ENCODE measurements around the gene OR52K1. TPM values are rescaled to one million over a fixed set of nuclear protein-coding genes. Genes with fewer than 3 reads are reported as not detected.

Gene OR52K1
- total and polyA plus RNA-seq, 4 donors: 0.12 TPM; not detected in 3

DNA sequence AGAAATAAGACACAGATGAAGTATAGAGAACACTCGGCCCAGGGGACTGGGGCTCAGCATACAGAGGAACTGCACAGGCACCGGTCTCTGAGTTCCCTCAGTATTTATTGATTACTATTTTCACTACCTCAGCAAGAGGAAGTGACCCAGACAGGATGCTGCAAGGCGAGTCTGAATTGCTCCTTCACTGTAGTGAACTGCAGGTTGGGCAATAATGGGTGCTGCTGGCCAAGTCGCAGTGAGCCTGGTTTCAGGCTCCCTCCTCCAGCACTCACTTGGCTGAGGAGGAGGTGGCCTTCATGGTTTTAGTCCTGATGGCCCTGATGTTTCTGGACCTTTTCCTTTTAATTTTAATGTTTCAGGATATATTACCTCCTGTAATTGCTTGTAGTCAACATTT lies 22.9 kb upstream of the OR52K1 start:
- DNase-seq (no peak), ATAC-seq (ENCODE audit: low FRiP score) (peak; percentile 48)
- H3K4me3 ChIP-seq (ENCODE audit: low read length in 2 of 2): no peak overlapping the region
- H3K36me3 ChIP-seq (ENCODE audit: control insufficient read depth in 1 of 2, insufficient read depth in 2 of 2, low read length in 1 of 2): no peaks in the 10 kb centered on the region
- H3K27ac ChIP-seq (ENCODE audit: low read depth in 1 of 2, low read length in 2 of 2): no peak overlapping the region
- peaks cover 0 to 1% of the 10 kb centered on the region in 2 donors for H3K27me3 ChIP-seq (ENCODE audit: control insufficient read depth in 1 of 2, insufficient read depth in 2 of 2, low read length in 1 of 2)
- intact Hi-C loops (cut with DNase I): no loop called here
- WGBS, 2 donors: 34 to 37% methylated on average over 4 of the region's 4 CpGs
- H3K9me3 ChIP-seq (ENCODE audit: control insufficient read depth, low read length): peaks cover 2% of the 10 kb centered on the region
- H3K4me1 ChIP-seq (ENCODE audit: control insufficient read depth in 1 of 2, insufficient read depth in 2 of 2, low read length in 2 of 2): no peaks in the 10 kb centered on the region

DNA sequence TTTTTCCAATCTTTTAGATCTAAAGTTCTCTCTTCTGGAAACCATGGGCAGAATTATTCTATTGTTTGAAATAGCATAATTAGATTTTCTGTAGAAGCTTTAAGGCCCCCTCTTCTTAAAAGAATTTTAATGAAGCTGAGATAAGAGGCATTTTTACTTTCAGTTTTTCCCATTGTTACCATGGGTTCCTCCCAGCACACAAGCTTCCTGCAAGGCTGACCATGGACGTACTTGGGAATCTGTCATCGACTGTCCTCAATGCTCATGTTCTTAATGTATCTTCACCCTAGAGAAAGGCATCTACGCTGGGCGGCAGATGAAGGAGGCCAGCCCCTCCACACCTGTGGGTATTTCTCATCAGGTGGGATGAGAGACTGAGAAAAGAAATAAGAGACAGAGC lies 22.3 kb upstream of the OR52K1 start:
- no peaks in the 10 kb centered on the region for H3K4me1 ChIP-seq (ENCODE audit: control insufficient read depth in 1 of 2, insufficient read depth in 2 of 2, low read length in 2 of 2)
- peaks cover 2% of the 10 kb centered on the region for H3K9me3 ChIP-seq (ENCODE audit: control insufficient read depth, low read length)
- DNase-seq (no peak), ATAC-seq (ENCODE audit: low FRiP score) (no peak)
- intact Hi-C loops (cut with DNase I): no loop called here
- no peak overlapping the region for H3K27ac ChIP-seq (ENCODE audit: low read depth in 1 of 2, low read length in 2 of 2)
- H3K36me3 ChIP-seq (ENCODE audit: control insufficient read depth in 1 of 2, insufficient read depth in 2 of 2, low read length in 1 of 2): no peaks in the 10 kb centered on the region
- no peak overlapping the region for H3K4me3 ChIP-seq (ENCODE audit: low read length in 2 of 2)
- 83 to 85% methylated on average over 4 of the region's 4 CpGs for WGBS, 2 donors
- H3K27me3 ChIP-seq (ENCODE audit: control insufficient read depth in 1 of 2, insufficient read depth in 2 of 2, low read length in 1 of 2): peaks cover 0 to 1% of the 10 kb centered on the region in 2 donors

DNA sequence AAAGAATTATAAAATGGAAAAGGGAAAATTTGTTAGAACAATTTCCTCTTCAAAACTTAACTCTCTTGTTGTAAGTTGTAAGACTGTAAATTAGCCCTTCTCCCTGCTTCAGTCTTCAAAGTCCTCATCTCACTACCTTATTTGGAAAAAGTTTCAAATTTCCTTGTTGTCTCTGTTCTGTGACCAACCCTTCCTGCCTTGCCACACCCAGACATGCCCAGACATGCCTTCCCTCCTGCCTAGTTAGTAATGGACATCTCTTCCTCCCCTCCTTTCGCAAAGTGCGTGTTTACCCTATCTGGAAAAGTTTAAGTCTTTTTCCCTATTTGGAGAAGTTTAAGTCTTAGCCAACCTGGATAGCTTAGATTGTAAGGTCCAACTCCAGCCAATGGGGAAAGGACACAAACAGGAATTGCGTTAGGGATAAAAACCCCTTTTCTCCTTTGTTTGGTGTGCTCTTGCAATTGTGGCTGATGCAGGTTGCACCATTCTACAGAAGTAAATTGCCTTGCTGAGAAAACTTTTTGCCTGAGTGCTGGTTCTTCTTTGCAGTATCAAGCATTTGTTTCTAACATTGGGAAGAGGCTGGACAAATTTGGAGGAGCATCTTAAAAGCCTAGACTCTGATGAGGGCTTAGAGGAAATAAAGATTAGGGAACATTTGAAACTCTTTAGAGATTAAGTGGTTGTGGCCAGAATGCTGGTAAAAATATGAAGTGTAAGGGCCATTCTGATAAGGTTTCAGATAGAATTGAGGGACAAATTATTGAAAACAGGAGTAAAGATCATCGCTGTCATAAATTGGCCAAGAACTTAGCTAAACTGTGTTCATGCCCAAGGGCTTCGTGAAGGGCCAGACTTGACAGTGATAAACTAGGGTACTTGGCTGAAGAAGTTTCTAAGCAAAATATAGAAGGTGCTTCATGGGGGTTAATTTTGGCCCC lies 18.0 kb upstream of the OR52K1 start:
- no peaks in the 10 kb centered on the region for H3K36me3 ChIP-seq (ENCODE audit: control insufficient read depth in 1 of 2, insufficient read depth in 2 of 2, low read length in 1 of 2)
- no peak for DNase-seq
- intact Hi-C loops (cut with DNase I): no loop called here

DNA sequence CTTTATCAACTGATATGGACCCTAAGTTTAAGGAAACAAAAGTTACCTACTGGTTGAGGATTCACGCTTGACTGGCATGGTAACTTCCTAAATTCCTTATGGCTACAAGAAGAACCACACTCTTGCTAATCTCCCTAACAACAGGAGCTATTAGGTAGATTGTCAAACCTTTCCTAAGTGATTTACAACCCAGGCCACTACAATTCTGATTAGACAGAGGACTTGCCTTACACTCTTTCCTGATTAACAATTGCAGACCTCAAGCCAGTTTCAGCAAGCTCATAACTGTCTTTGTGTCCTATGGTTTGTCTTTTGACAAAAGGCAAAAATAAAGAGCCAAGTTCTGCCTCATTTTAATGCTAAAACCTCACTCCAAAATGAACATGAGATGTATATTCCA lies 17.0 kb upstream of the OR52K1 start:
- Histone ChIP-seq H3K27ac (ENCODE audit: low read depth in 1 of 2, low read length in 2 of 2) (no peak overlapping the region), H3K4me3 (ENCODE audit: low read length in 2 of 2) (no peak overlapping the region), H3K27me3 (ENCODE audit: control insufficient read depth in 1 of 2, insufficient read depth in 2 of 2, low read length in 1 of 2) (peaks cover 0 to 1% of the 10 kb centered on the region in 2 donors), H3K36me3 (ENCODE audit: control insufficient read depth in 1 of 2, insufficient read depth in 2 of 2, low read length in 1 of 2) (no peaks in the 10 kb centered on the region), H3K9me3 (ENCODE audit: control insufficient read depth, low read length) (peaks cover 2% of the 10 kb centered on the region), H3K4me1 (ENCODE audit: control insufficient read depth in 1 of 2, insufficient read depth in 2 of 2, low read length in 2 of 2) (no peaks in the 10 kb centered on the region)
- DNase-seq (no peak), ATAC-seq (ENCODE audit: low FRiP score) (no peak)
- intact Hi-C loops (cut with DNase I): no loop called here
- WGBS, 2 donors: 79 to 81% methylated on average over 1 of the region's 1 CpG

More for the DNA sequence above, 18.0 kb upstream of the OR52K1 start:
- 85 to 91% methylated on average over 5 of the region's 5 CpGs for WGBS, 2 donors
- peaks cover 2% of the 10 kb centered on the region for H3K9me3 ChIP-seq (ENCODE audit: control insufficient read depth, low read length)
- no peaks in the 10 kb centered on the region for H3K4me1 ChIP-seq (ENCODE audit: control insufficient read depth in 1 of 2, insufficient read depth in 2 of 2, low read length in 2 of 2)
- H3K27ac ChIP-seq (ENCODE audit: low read depth in 1 of 2, low read length in 2 of 2): no peak overlapping the region
- H3K27me3 ChIP-seq (ENCODE audit: control insufficient read depth in 1 of 2, insufficient read depth in 2 of 2, low read length in 1 of 2): peaks cover 0 to 1% of the 10 kb centered on the region in 2 donors
- no peak for ATAC-seq (ENCODE audit: low FRiP score)
- H3K4me3 ChIP-seq (ENCODE audit: low read length in 2 of 2): no peak overlapping the region

DNA sequence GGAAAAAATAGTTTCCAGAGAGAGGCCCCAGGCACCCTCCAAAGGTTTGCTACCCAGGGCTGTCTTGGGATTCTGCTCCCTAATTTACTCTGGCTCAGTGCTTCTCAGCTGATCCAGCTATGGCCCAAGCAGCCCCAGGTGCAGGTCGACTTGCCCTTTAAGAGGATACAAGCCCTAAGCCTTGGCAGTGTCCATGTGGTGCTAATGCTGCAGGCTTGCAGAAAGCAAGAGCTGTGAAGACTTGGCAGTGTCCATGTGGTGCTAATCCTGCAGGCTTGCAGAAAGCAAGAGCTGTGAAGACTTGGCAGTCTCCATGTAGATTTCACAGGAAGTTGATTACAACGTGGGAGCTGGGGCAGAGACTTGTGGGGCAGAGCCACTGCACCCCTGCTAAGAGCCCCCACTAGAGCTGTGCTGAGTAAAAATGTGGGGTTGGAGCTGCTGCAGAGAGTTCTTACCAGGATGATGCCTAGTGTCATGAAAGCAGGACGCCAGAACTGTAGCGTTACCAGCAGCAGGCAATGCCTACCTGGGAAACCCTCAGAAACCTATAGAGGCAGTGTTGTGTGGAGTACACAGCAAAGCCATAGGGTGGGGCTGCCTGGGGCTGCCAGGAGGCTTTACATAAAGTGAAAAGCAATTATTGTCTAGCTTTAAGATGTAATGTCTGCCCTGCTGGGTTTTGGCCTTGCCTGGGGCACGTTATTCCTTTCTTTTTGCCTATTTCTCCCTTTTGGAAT lies 16.1 kb upstream of the OR52K1 start:
- Histone ChIP-seq H3K4me3 (ENCODE audit: low read length in 2 of 2) (no peak overlapping the region), H3K27me3 (ENCODE audit: control insufficient read depth in 1 of 2, insufficient read depth in 2 of 2, low read length in 1 of 2) (peaks cover 0 to 1% of the 10 kb centered on the region in 2 donors), H3K27ac (ENCODE audit: low read depth in 1 of 2, low read length in 2 of 2) (no peak overlapping the region), H3K4me1 (ENCODE audit: control insufficient read depth in 1 of 2, insufficient read depth in 2 of 2, low read length in 2 of 2) (no peaks in the 10 kb centered on the region), H3K9me3 (ENCODE audit: control insufficient read depth, low read length) (peaks cover 2% of the 10 kb centered on the region), H3K36me3 (ENCODE audit: control insufficient read depth in 1 of 2, insufficient read depth in 2 of 2, low read length in 1 of 2) (no peaks in the 10 kb centered on the region)
- 29 to 44% methylated on average over 5 of the region's 5 CpGs for WGBS, 2 donors
- intact Hi-C loops (cut with DNase I): no loop called here
- DNase-seq (no peak), ATAC-seq (ENCODE audit: low FRiP score) (no peak)

DNA sequence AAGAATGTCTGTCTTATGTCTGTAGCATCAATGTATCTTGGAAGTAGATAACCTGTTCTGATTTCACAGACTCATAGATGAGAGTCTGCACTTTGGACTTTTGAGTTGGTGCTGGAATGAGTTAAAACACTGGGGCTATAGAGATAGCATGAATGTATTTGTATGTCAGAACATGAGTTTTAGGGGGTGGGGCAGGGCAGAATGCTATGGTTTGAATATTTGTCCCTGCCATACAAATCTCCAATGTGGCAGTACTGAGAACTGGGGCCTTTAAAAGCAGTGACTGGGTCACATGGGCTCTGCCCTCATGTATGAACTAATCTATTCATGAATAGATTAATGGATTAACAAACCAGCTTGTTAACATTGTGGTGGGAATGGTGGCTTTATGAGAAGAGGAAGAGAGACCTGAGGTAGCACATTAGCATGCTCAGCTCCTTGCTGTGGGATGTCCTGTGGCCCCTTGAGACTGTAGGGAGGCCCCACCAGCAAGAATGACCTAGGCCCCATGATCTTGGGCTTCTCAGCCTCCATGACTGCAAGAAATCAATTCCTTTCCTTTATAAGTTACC lies 15.5 kb upstream of the OR52K1 start:
- no peak overlapping the region for H3K4me3 ChIP-seq (ENCODE audit: low read length in 2 of 2)
- intact Hi-C loops (cut with DNase I): no loop called here
- no peaks in the 10 kb centered on the region for H3K36me3 ChIP-seq (ENCODE audit: control insufficient read depth in 1 of 2, insufficient read depth in 2 of 2, low read length in 1 of 2)
- DNase-seq (no peak), ATAC-seq (ENCODE audit: low FRiP score) (no peak)
- no peak overlapping the region for H3K27ac ChIP-seq (ENCODE audit: low read depth in 1 of 2, low read length in 2 of 2)
- H3K4me1 ChIP-seq (ENCODE audit: control insufficient read depth in 1 of 2, insufficient read depth in 2 of 2, low read length in 2 of 2): no peaks in the 10 kb centered on the region
- H3K9me3 ChIP-seq (ENCODE audit: control insufficient read depth, low read length): peaks cover 2% of the 10 kb centered on the region
- peaks cover 0 to 1% of the 10 kb centered on the region in 2 donors for H3K27me3 ChIP-seq (ENCODE audit: control insufficient read depth in 1 of 2, insufficient read depth in 2 of 2, low read length in 1 of 2)

DNA sequence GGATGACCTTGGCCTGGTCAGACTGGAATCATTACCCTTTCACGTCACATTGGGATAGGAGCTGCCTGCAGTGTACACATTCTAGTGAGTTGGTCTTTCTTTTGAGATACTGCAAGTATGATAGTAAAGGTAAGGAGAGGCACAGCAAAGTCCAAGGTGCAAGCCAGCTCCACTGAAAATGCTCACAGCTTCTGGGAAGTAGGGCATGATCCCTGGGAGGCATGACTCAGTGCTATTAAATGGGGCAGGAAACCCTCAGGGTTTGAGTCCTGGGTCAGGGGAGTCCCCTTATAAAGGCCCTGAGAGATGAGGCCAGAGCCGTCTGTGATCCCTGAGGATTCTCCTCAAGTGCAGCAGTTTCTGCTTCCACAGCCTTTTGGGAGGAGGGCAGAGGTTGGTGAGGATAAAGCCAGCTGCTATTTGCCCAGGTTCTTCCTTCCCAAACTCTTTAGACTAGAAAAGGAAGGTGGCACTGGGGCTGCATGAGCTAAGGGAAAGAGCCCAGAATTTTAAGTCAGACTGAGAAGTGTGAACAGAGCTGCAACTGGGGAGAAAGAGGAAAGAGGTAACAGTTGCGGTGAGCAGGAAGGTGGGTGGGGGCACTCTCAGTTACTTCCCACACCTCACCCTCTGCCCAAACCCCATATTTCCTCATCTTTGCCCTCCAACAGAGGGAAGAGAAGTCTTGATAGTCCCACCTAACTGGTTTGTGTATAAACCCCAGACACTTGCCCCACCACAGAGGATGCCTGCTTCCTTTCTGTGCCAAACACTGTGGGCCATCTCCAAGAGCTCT lies 14.4 kb upstream of the OR52K1 start:
- ATAC-seq (ENCODE audit: low FRiP score): no peak
- no peak overlapping the region for H3K27ac ChIP-seq (ENCODE audit: low read depth in 1 of 2, low read length in 2 of 2)
- H3K4me1 ChIP-seq (ENCODE audit: control insufficient read depth in 1 of 2, insufficient read depth in 2 of 2, low read length in 2 of 2): no peaks in the 10 kb centered on the region
- intact Hi-C loops (cut with DNase I): no loop called here
- peaks cover 2% of the 10 kb centered on the region for H3K9me3 ChIP-seq (ENCODE audit: control insufficient read depth, low read length)
- no peak for DNase-seq
- WGBS, 2 donors: 65 to 73% methylated on average over 2 to 3 of the region's 3 CpGs
- no peaks in the 10 kb centered on the region for H3K36me3 ChIP-seq (ENCODE audit: control insufficient read depth in 1 of 2, insufficient read depth in 2 of 2, low read length in 1 of 2)
- no peak overlapping the region for H3K4me3 ChIP-seq (ENCODE audit: low read length in 2 of 2)
- H3K27me3 ChIP-seq (ENCODE audit: control insufficient read depth in 1 of 2, insufficient read depth in 2 of 2, low read length in 1 of 2): peaks cover 0 to 1% of the 10 kb centered on the region in 2 donors

DNA sequence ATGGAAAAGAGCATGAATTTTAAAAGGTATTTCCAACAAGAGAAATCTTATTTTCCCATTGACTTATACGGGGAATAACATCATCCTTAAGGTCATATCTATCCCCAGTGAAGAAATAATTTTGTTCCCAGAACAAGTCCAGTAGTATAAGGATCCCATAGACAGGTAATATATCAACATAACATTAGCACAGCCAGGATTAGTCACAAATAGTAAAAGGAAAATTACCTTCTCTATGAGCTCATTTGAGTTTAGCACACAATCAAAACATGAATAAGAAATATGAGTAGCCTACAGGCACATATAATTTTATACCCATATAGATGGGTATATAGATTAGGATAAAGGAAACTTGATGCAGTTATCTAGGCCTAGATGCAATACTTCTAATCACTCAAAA lies 2.8 kb upstream of the OR52K1 start:
- H3K4me1 ChIP-seq (ENCODE audit: control insufficient read depth in 1 of 2, insufficient read depth in 2 of 2, low read length in 2 of 2): no peaks in the 10 kb centered on the region
- no peaks in the 10 kb centered on the region for H3K27me3 ChIP-seq (ENCODE audit: control insufficient read depth in 1 of 2, insufficient read depth in 2 of 2, low read length in 1 of 2)
- no peak for ATAC-seq (ENCODE audit: low FRiP score)
- H3K9me3 ChIP-seq (ENCODE audit: control insufficient read depth, low read length): no peaks in the 10 kb centered on the region
- intact Hi-C loops (cut with DNase I): no loop called here
- no peak overlapping the region for H3K4me3 ChIP-seq (ENCODE audit: low read length in 2 of 2)
- no peak for DNase-seq
- H3K27ac ChIP-seq (ENCODE audit: low read depth in 1 of 2, low read length in 2 of 2): no peak overlapping the region
- no peaks in the 10 kb centered on the region for H3K36me3 ChIP-seq (ENCODE audit: control insufficient read depth in 1 of 2, insufficient read depth in 2 of 2, low read length in 1 of 2)
- 69 to 71% methylated on average over 1 of the region's 1 CpG for WGBS, 2 donors

All from aorta (tissue), 5 donors.